ENCODE results near the gene F2RL2. TPM values are rescaled to one million over a fixed set of nuclear protein-coding genes. Genes with fewer than 3 reads are reported as not detected.

Gene F2RL2
- total RNA-seq, 4 donors from 2014 or later, result 0.87 to 2.4 TPM; not detected in 2

GRCh38 chr5:76664079-76664478 is 40.9 kb upstream of the F2RL2 start:
- H3K27ac ChIP-seq, result no peak overlapping the region
- no peaks in the 10 kb centered on the region for H3K9me3 ChIP-seq
- no peaks in the 10 kb centered on the region for H3K27me3 ChIP-seq
- H3K4me3 ChIP-seq, result no peak overlapping the region
- no peak for DNase-seq (ENCODE audit: low spot score in 2 of 2)
- peaks cover 0 to 45% (median 0%) of the 10 kb centered on the region in 3 donors for H3K36me3 ChIP-seq
- no peak for TF ChIP-seq POLR2A (IDR thresholded peaks at IDR 0.05)
- no peak for TF ChIP-seq EP300 (IDR thresholded peaks at IDR 0.05)
- no peak for TF ChIP-seq CTCF (IDR thresholded peaks at IDR 0.05)
- no peaks in the 10 kb centered on the region for H3K4me1 ChIP-seq
- WGBS, 2 donors, result 96% methylated on average over 6 of the region's 6 CpGs

GRCh38 chr5:76663573-76663972 is 40.4 kb upstream of the F2RL2 start:
- no peak for DNase-seq (ENCODE audit: low spot score in 2 of 2)
- Histone ChIP-seq H3K27me3 (no peaks in the 10 kb centered on the region), H3K9me3 (no peaks in the 10 kb centered on the region), H3K27ac (no peak overlapping the region), H3K4me1 (no peaks in the 10 kb centered on the region), H3K4me3 (no peak overlapping the region), H3K36me3 (peaks cover 0 to 48% (median 0%) of the 10 kb centered on the region in 3 donors)
- WGBS, 2 donors, result 79 to 86% methylated on average over 3 of the region's 3 CpGs
- TF ChIP-seq EP300 (IDR thresholded peaks at IDR 0.05), result no peak
- no peak for TF ChIP-seq POLR2A (IDR thresholded peaks at IDR 0.05)
- no peak for TF ChIP-seq CTCF (IDR thresholded peaks at IDR 0.05)

- H3K36me3 ChIP-seq, result peaks cover 0 to 51% (median 0%) of the 10 kb centered on the region in 3 donors
- 92 to 93% methylated on average over 5 of the region's 5 CpGs for WGBS, 2 donors
- H3K27ac ChIP-seq, result no peak overlapping the region
- no peaks in the 10 kb centered on the region for H3K27me3 ChIP-seq
- no peak for DNase-seq (ENCODE audit: low spot score in 2 of 2)
- TF ChIP-seq CTCF (IDR thresholded peaks at IDR 0.05), result no peak
- TF ChIP-seq EP300 (IDR thresholded peaks at IDR 0.05), result no peak
- TF ChIP-seq POLR2A (IDR thresholded peaks at IDR 0.05), result no peak
- H3K4me1 ChIP-seq, result no peaks in the 10 kb centered on the region
- H3K4me3 ChIP-seq, result no peak overlapping the region
- H3K9me3 ChIP-seq, result no peaks in the 10 kb centered on the region
These were observed 39.3 kb upstream of the F2RL2 start for GRCh38 chr5:76662521-76662920.

GRCh38 chr5:76660360-76660759 is 37.2 kb upstream of the F2RL2 start:
- 71 to 73% methylated on average over 2 of the region's 2 CpGs for WGBS, 2 donors
- H3K27ac ChIP-seq, result no peak overlapping the region
- no peak for DNase-seq (ENCODE audit: low spot score in 2 of 2)
- TF ChIP-seq POLR2A (IDR thresholded peaks at IDR 0.05) (no peak), CTCF (IDR thresholded peaks at IDR 0.05) (no peak), EP300 (IDR thresholded peaks at IDR 0.05) (no peak)
- H3K9me3 ChIP-seq, result no peaks in the 10 kb centered on the region
- H3K4me3 ChIP-seq, result no peak overlapping the region
- H3K27me3 ChIP-seq, result no peaks in the 10 kb centered on the region
- peaks cover 0 to 36% (median 0%) of the 10 kb centered on the region in 3 donors for H3K36me3 ChIP-seq
- H3K4me1 ChIP-seq, result no peaks in the 10 kb centered on the region

GRCh38 chr5:76657683-76658311 is 34.6 kb upstream of the F2RL2 start:
- WGBS, 2 donors, result 72 to 74% methylated on average over 6 of the region's 6 CpGs
- no peaks in the 10 kb centered on the region for H3K9me3 ChIP-seq
- DNase-seq (ENCODE audit: low spot score in 2 of 2), result no peak
- H3K27me3 ChIP-seq, result no peaks in the 10 kb centered on the region
- TF ChIP-seq POLR2A (IDR thresholded peaks at IDR 0.05) (no peak), CTCF (IDR thresholded peaks at IDR 0.05) (no peak), EP300 (IDR thresholded peaks at IDR 0.05) (no peak)
- H3K4me1 ChIP-seq, result no peaks in the 10 kb centered on the region
- H3K27ac ChIP-seq, result no peak overlapping the region
- H3K4me3 ChIP-seq, result no peak overlapping the region
- H3K36me3 ChIP-seq, result peaks cover 0 to 17% (median 0%) of the 10 kb centered on the region in 3 donors

Data from tibial nerve (tissue), 4 donors.